ENCODE results near the gene ENGASE. TPM values are rescaled to one million over a fixed set of nuclear protein-coding genes. Genes with fewer than 3 reads are reported as not detected.
A peak's percentile ranks its signal among the peaks of the same experiment; 100 is the strongest.

ENGASE gene
- total RNA-seq, 1 donor from 2014 or later = 11.7 TPM

GRCh38 chr17:79108232-79108850 lies 33.7 kb downstream of the ENGASE start:
- peaks cover 2% of the 10 kb centered on the region for H3K4me1 Mint-ChIP-seq
- H4K20me1 ChIP-seq (ENCODE audit: low read depth) = no peaks in the 10 kb centered on the region
- H3K27me3 ChIP-seq = no peaks in the 10 kb centered on the region
- no peaks in the 10 kb centered on the region for H3K9me3 Mint-ChIP-seq
- no peaks in the 10 kb centered on the region for H3K36me3 ChIP-seq
- no peaks in the 10 kb centered on the region for H3K79me2 ChIP-seq (ENCODE audit: low read depth)
- no peak for DNase-seq (ENCODE audit: low spot score)
- no peaks in the 10 kb centered on the region for H3K27me3 Mint-ChIP-seq (ENCODE audit: insufficient read depth, low read depth)
- H3K36me3 Mint-ChIP-seq = no peaks in the 10 kb centered on the region
- no peak overlapping the region for H2AFZ ChIP-seq (replicated peaks)
- H3K4me3 Mint-ChIP-seq = no peak overlapping the region
- H3K9ac ChIP-seq = no peak overlapping the region
- H3K4me1 ChIP-seq = no peaks in the 10 kb centered on the region
- no peak overlapping the region for H3K27ac Mint-ChIP-seq
- TF ChIP-seq EZH2phosphoT487 (IDR thresholded peaks at IDR 0.05) (no peak), EZH2 (IDR thresholded peaks at IDR 0.05) (no peak)
- H3K27ac ChIP-seq = no peak overlapping the region
- no peak overlapping the region for H3K4me3 ChIP-seq
- no peaks in the 10 kb centered on the region for H3F3A ChIP-seq (ENCODE audit: low read depth)
- no peak overlapping the region for H3K4me2 ChIP-seq
- H3K9me3 ChIP-seq (ENCODE audit: low read depth) = no peaks in the 10 kb centered on the region

GRCh38 chr17:79108870-79109269 lies 34.2 kb downstream of the ENGASE start:
- Histone ChIP-seq H4K20me1 (ENCODE audit: low read depth) (no peaks in the 10 kb centered on the region), H3K4me1 (peaks cover 2% of the 10 kb centered on the region), H3K9ac (no peak overlapping the region), H3F3A (ENCODE audit: low read depth) (no peaks in the 10 kb centered on the region), H3K36me3 (no peaks in the 10 kb centered on the region), H2AFZ (replicated peaks) (no peak overlapping the region), H3K9me3 (ENCODE audit: low read depth) (no peaks in the 10 kb centered on the region), H3K27me3 (no peaks in the 10 kb centered on the region), H3K79me2 (ENCODE audit: low read depth) (no peaks in the 10 kb centered on the region), H3K4me2 (no peak overlapping the region), H3K27ac (no peak overlapping the region), H3K4me3 (no peak overlapping the region)
- Mint-ChIP-seq H3K4me3 (no peak overlapping the region), H3K27me3 (ENCODE audit: insufficient read depth, low read depth) (no peaks in the 10 kb centered on the region), H3K27ac (no peak overlapping the region), H3K4me1 (peaks cover 3% of the 10 kb centered on the region), H3K36me3 (no peaks in the 10 kb centered on the region), H3K9me3 (no peaks in the 10 kb centered on the region)
- TF ChIP-seq EZH2 (IDR thresholded peaks at IDR 0.05) (no peak), CTCF (IDR thresholded peaks at IDR 0.05) (no peak), EZH2phosphoT487 (IDR thresholded peaks at IDR 0.05) (no peak)
- DNase-seq (ENCODE audit: low spot score) = no peak

- Histone ChIP-seq H3K9ac (no peak overlapping the region), H3K36me3 (no peaks in the 10 kb centered on the region), H3K27ac (no peak overlapping the region), H3K9me3 (ENCODE audit: low read depth) (no peaks in the 10 kb centered on the region), H3K4me1 (peaks cover 9% of the 10 kb centered on the region), H3K27me3 (no peaks in the 10 kb centered on the region), H3K4me3 (no peak overlapping the region), H3K79me2 (ENCODE audit: low read depth) (no peaks in the 10 kb centered on the region), H3F3A (ENCODE audit: low read depth) (peaks cover 1% of the 10 kb centered on the region), H4K20me1 (ENCODE audit: low read depth) (no peaks in the 10 kb centered on the region), H2AFZ (replicated peaks) (no peak overlapping the region), H3K4me2 (no peak overlapping the region)
- peaks cover 10% of the 10 kb centered on the region for H3K4me1 Mint-ChIP-seq
- no peaks in the 10 kb centered on the region for H3K36me3 Mint-ChIP-seq
- no peaks in the 10 kb centered on the region for H3K9me3 Mint-ChIP-seq
- no peaks in the 10 kb centered on the region for H3K27me3 Mint-ChIP-seq (ENCODE audit: insufficient read depth, low read depth)
- H3K27ac Mint-ChIP-seq = no peak overlapping the region
- peak; percentile 69 for DNase-seq (ENCODE audit: low spot score)
- TF ChIP-seq EZH2 (IDR thresholded peaks at IDR 0.05) = no peak
- TF ChIP-seq CTCF (IDR thresholded peaks at IDR 0.05) = peak; percentile 62
- H3K4me3 Mint-ChIP-seq = peak overlapping the region; percentile 60
These were observed 35.0 kb downstream of the ENGASE start for GRCh38 chr17:79109584-79109983.

- peaks cover 7% of the 10 kb centered on the region for H3F3A ChIP-seq (ENCODE audit: low read depth)
- H4K20me1 ChIP-seq (ENCODE audit: low read depth) = no peaks in the 10 kb centered on the region
- no peaks in the 10 kb centered on the region for H3K9me3 ChIP-seq (ENCODE audit: low read depth)
- H3K27me3 Mint-ChIP-seq (ENCODE audit: insufficient read depth, low read depth) = no peaks in the 10 kb centered on the region
- no peaks in the 10 kb centered on the region for H3K9me3 Mint-ChIP-seq
- no peak for TF ChIP-seq EZH2 (IDR thresholded peaks at IDR 0.05)
- TF ChIP-seq CTCF (IDR thresholded peaks at IDR 0.05) = no peak
- no peak for TF ChIP-seq EZH2phosphoT487 (IDR thresholded peaks at IDR 0.05)
- no peak overlapping the region for H3K27ac ChIP-seq
- H3K36me3 Mint-ChIP-seq = no peaks in the 10 kb centered on the region
- H3K4me3 ChIP-seq = no peak overlapping the region
- H3K4me1 ChIP-seq = peaks cover 24% of the 10 kb centered on the region
- no peaks in the 10 kb centered on the region for H3K79me2 ChIP-seq (ENCODE audit: low read depth)
- no peak overlapping the region for H3K27ac Mint-ChIP-seq
- no peak overlapping the region for H2AFZ ChIP-seq (replicated peaks)
- peaks cover 16% of the 10 kb centered on the region for H3K4me1 Mint-ChIP-seq
- H3K27me3 ChIP-seq = no peaks in the 10 kb centered on the region
- no peak for DNase-seq (ENCODE audit: low spot score)
- H3K36me3 ChIP-seq = no peaks in the 10 kb centered on the region
- no peak overlapping the region for H3K4me3 Mint-ChIP-seq
- H3K4me2 ChIP-seq = no peak overlapping the region
- H3K9ac ChIP-seq = no peak overlapping the region
These were observed 36.5 kb downstream of the ENGASE start for GRCh38 chr17:79111097-79111496.

All from neural progenitor cell (in vitro differentiated cells).